Measurements from ENCODE around the gene RNF5. TPM values are rescaled to one million over a fixed set of nuclear protein-coding genes. Genes with fewer than 3 reads are reported as not detected.
A peak's percentile ranks its signal among the peaks of the same experiment; 100 is the strongest.
"Not testable (repeated sequence)": the region's sequence is repeated elsewhere in the genome, so short reads cannot be mapped to it uniquely, and the experiment has no call there.

The RNF5 gene
- total RNA-seq, 2 donors from 2014 or later, result 63.5 to 68.4 TPM

GRCh38 chr6:32183030-32183429 lies 4.8 kb downstream of the RNF5 start:
- ATAC-seq (ENCODE audit: insufficient number of reproducible peaks, low FRiP score, low read depth) (no peak), DNase-seq (ENCODE audit: low spot score) (no peak)
- TF ChIP-seq CTCF (IDR thresholded peaks at IDR 0.05), result no peak
- Histone ChIP-seq H3K4me3 (no peak overlapping the region), H3K36me3 (peaks cover 15% of the 10 kb centered on the region), H3K27ac (no peak overlapping the region), H3K9me3 (no peaks in the 10 kb centered on the region), H3K4me1 (ENCODE audit: control insufficient read depth in 1 of 2, low read depth in 2 of 2) (peaks cover 13 to 37% of the 10 kb centered on the region in 2 donors), H3K27me3 (replicated peaks; ENCODE audit: insufficient read depth) (no peaks in the 10 kb centered on the region)

GRCh38 chr6:32183483-32184083 lies 5.4 kb downstream of the RNF5 start:
- H3K27ac ChIP-seq, result no peak overlapping the region
- DNase-seq (ENCODE audit: low spot score) (no peak), ATAC-seq (ENCODE audit: insufficient number of reproducible peaks, low FRiP score, low read depth) (no peak)
- peaks cover 15% of the 10 kb centered on the region for H3K36me3 ChIP-seq
- peaks cover 15 to 42% of the 10 kb centered on the region in 2 donors for H3K4me1 ChIP-seq (ENCODE audit: control insufficient read depth in 1 of 2, low read depth in 2 of 2)
- H3K9me3 ChIP-seq, result no peaks in the 10 kb centered on the region
- TF ChIP-seq CTCF (IDR thresholded peaks at IDR 0.05), result no peak
- H3K27me3 ChIP-seq (replicated peaks; ENCODE audit: insufficient read depth), result no peaks in the 10 kb centered on the region
- H3K4me3 ChIP-seq, result no peak overlapping the region

- Histone ChIP-seq H3K27ac (peak within 1 kb of the TSS; percentile 61 to 74), H3K4me1 (ENCODE audit: control insufficient read depth in 1 of 2, low read depth in 2 of 2) (peaks cover 16 to 42% of the 10 kb centered on the region in 2 donors), H3K36me3 (peaks cover 15% of the 10 kb centered on the region), H3K9me3 (no peaks in the 10 kb centered on the region), H3K27me3 (replicated peaks; ENCODE audit: insufficient read depth) (no peaks in the 10 kb centered on the region), H3K4me3 (no peak within 1 kb of the TSS)
- DNase-seq (ENCODE audit: low spot score) (no peak), ATAC-seq (ENCODE audit: insufficient number of reproducible peaks, low FRiP score, low read depth) (no peak)
- no peak for TF ChIP-seq CTCF (IDR thresholded peaks at IDR 0.05)
These were observed 6.0 kb downstream of the RNF5 start, which contains the start of gene AGER for GRCh38 chr6:32184084-32184640. Gene AGER, minus strand, starts transcription at chr6:32184253. Its CDS starts 31 bp downstream, at chr6:32184222.

GRCh38 chr6:32185681-32186131 lies 7.5 kb downstream of the RNF5 start:
- Histone ChIP-seq H3K27ac (peak overlapping the region; percentile 61 to 74), H3K36me3 (peaks cover 10% of the 10 kb centered on the region), H3K4me1 (ENCODE audit: control insufficient read depth in 1 of 2, low read depth in 2 of 2) (peaks cover 7 to 30% of the 10 kb centered on the region in 2 donors)
- H3K4me3 ChIP-seq; H3K9me3 ChIP-seq; H3K27me3 ChIP-seq (replicated peaks; ENCODE audit: insufficient read depth): not testable (repeated sequence)
- ATAC-seq (ENCODE audit: insufficient number of reproducible peaks, low FRiP score, low read depth) (peak; percentile 57), DNase-seq (ENCODE audit: low spot score) (peak; percentile 72)

- not testable (repeated sequence) for DNase-seq (ENCODE audit: low spot score); H3K27me3 ChIP-seq (replicated peaks; ENCODE audit: insufficient read depth); H3K9me3 ChIP-seq; H3K4me3 ChIP-seq; ATAC-seq (ENCODE audit: insufficient number of reproducible peaks, low FRiP score, low read depth)
- H3K27ac ChIP-seq, result peak overlapping the region; percentile 61 to 74
- H3K4me1 ChIP-seq (ENCODE audit: control insufficient read depth in 1 of 2, low read depth in 2 of 2), result peaks cover 12 to 36% of the 10 kb centered on the region in 2 donors
- peaks cover 10% of the 10 kb centered on the region for H3K36me3 ChIP-seq
These were observed 8.1 kb downstream of the RNF5 start for GRCh38 chr6:32186151-32186840.
